K562 (cell line): ENCODE results near the gene RREB1. TPM values are rescaled to one million over a fixed set of nuclear protein-coding genes. Genes with fewer than 3 reads are reported as not detected.

Experiments
- CC2D1A ChIP-seq: fragments of 450-650 bp; IDR thresholded peaks from 2 replicates; pipeline ENCODE4 v1.6.1; 2017; ENCODE audit warnings: mild to moderate bottlenecking
- CTCF ChIP-seq, 3 experiments: IDR thresholded peaks in 2 of 3; conservative IDR thresholded peaks in 1 of 3; 2 replicates each; pipeline ENCODE4 v1.5.1; 2011 to 2012; ENCODE audit warnings: low read length in 3 of 3, mild to moderate bottlenecking in 3 of 3, control low read depth in 2 of 3, improper control_type of control experiment in 1 of 3, inconsistent platforms in 1 of 3, low read depth in 1 of 3, mixed read lengths in 1 of 3, moderate library complexity in 1 of 3; ENCODE audit not compliant: insufficient read depth in 2 of 3
- DEAF1 ChIP-seq: fragments of 450-650 bp; formaldehyde crosslinking; IDR thresholded peaks from 2 replicates; pipeline ENCODE4 v1.4.0; 2020; ENCODE audit warnings: mild to moderate bottlenecking, moderate library complexity
- ESRRA ChIP-seq: fragments of 450-650 bp; IDR thresholded peaks from 2 replicates; pipeline ENCODE4 v1.6.1; 2014; ENCODE audit warnings: low read depth, mild to moderate bottlenecking, moderate library complexity, borderline replicate concordance
- HDAC2 ChIP-seq: fragments of 450-650 bp; IDR thresholded peaks from 2 replicates; pipeline ENCODE4 v1.6.1; 2016; ENCODE audit warnings: mild to moderate bottlenecking
- ILF3 ChIP-seq: fragments of 450-650 bp; IDR thresholded peaks from 2 replicates; pipeline ENCODE4 v1.6.1; 2018; ENCODE audit warnings: antibody characterized with exemption, mild to moderate bottlenecking, moderate library complexity, borderline replicate concordance
- KDM4B ChIP-seq, 2 experiments: fragments of 450-650 bp in 1 of 2; sonication (generic) in 1 of 2; IDR thresholded peaks; 2 replicates each; pipeline ENCODE4 v1.6.1; 2016 to 2017; ENCODE audit warnings: borderline replicate concordance in 2 of 2, antibody characterized with exemption in 1 of 2, low read depth in 1 of 2, mild to moderate bottlenecking in 1 of 2
- MTA2 ChIP-seq: fragments of 450-650 bp; IDR thresholded peaks from 2 replicates; pipeline ENCODE4 v1.6.1; 2016; ENCODE audit warnings: low read depth
- RBFOX2 ChIP-seq: fragments of 200-400 bp; formaldehyde crosslinking; IDR thresholded peaks from 2 replicates; pipeline ENCODE4 v1.6.1; 2017; ENCODE audit warnings: low read depth, mild to moderate bottlenecking, low read length, moderate library complexity
- RCOR1 ChIP-seq, 2 experiments: IDR thresholded peaks; 2 replicates each; pipeline ENCODE4 v1.6.1; 2012; ENCODE audit warnings: low read depth in 2 of 2, low read length in 2 of 2, borderline replicate concordance in 1 of 2, improper control_type of control experiment in 1 of 2
- TAL1 ChIP-seq: fragments of 450-650 bp; IDR thresholded peaks from 2 replicates; pipeline ENCODE4 v1.6.1; 2016; ENCODE audit warnings: mild to moderate bottlenecking
- TEAD4 ChIP-seq, 2 experiments: sonication (generic) in 1 of 2; formaldehyde crosslinking in 1 of 2; IDR thresholded peaks; 2 replicates each; pipeline versions ENCODE4 v1.6.1 to v1.8.0; 2012 to 2022; ENCODE audit warnings: borderline replicate concordance in 1 of 2, inconsistent platforms in 1 of 2, low read length in 1 of 2, mild to moderate bottlenecking in 1 of 2, missing genetic modification reagents in 1 of 2
- ZNF511 ChIP-seq: sonication (generic); formaldehyde crosslinking; IDR thresholded peaks from 2 replicates; pipeline ENCODE4 v1.8.0; 2022; ENCODE audit warnings: mild to moderate bottlenecking, missing genetic modification reagents
- ZNF644 ChIP-seq: fragments of 200-800 bp; sonication (Bioruptor generic); IDR thresholded peaks from 2 replicates; pipeline ENCODE4 v1.6.1; 2016; ENCODE audit warnings: low read depth, missing genetic modification characterization, missing compliant biosample characterization
- ZNF76 ChIP-seq: fragments of 250-450 bp; sonication (Bioruptor Pico); IDR thresholded peaks from 2 replicates; pipeline ENCODE4 v1.4.0; 2020; ENCODE audit warnings: mild to moderate bottlenecking, moderate library complexity, borderline replicate concordance
- polyA plus RNA-seq, 8 experiments: library from polyadenylated mRNA; depleted of rRNA in 4 of 8; stranded (reverse) in 5 of 8; unstranded in 3 of 8; fragments of >200 nt; fragmentation: Nextera tagmentation in 2 of 8; fragmentation: Illumina TruSeq in 1 of 8; extraction: Ambion mirVana in 2 of 8; extraction: Trizol in 1 of 8; gene quantifications; 2 replicates each; pipeline versions ENCODE4 v1.2.1 to v1.2.3, GENCODE V29; 2011 to 2014; ENCODE audit warnings: inconsistent platforms in 1 of 8, missing spikeins in 1 of 8
- total RNA-seq, 7 experiments: library from RNA; depleted of rRNA in 6 of 7; stranded (reverse); fragments of >200 nt in 6 of 7; fragmentation: Illumina TruSeq in 2 of 7; extraction: Trizol in 2 of 7; gene quantifications; 2 replicates each; pipeline versions ENCODE4 v1.2.1 to v1.2.3, GENCODE V29; 2011 to 2021; ENCODE audit warnings: low replicate concordance in 1 of 7

The RREB1 gene
- total and polyA plus RNA-seq, 9 of the 15 experiments (the other 6 are each of a cell fraction or from before 2014, with no cell fraction given) = 3.3 to 64.2 (median 19.3) TPM

- TF ChIP-seq CTCF (IDR thresholded peaks at IDR 0.05 in 2 of 3, conservative IDR thresholded peaks at IDR 0.05 in 1 of 3; ENCODE audit: insufficient read depth in 2 of 3, low read depth in 1 of 3, low read length in 3 of 3) = peak; percentile 91 to 94 (median 93)
- TF ChIP-seq ESRRA = 0 out of 2 replicates have a peak, but pooled peaks have one; percentile 18
- TF ChIP-seq MTA2 = no peak
- TF ChIP-seq ZNF644 = no peak
- TF ChIP-seq DEAF1 = peak; percentile 81
- TF ChIP-seq TEAD4 (IDR thresholded peaks at IDR 0.05; ENCODE audit: low read length) = no peak
- no peak for TF ChIP-seq TEAD4 (CRISPR knock-in tag; IDR thresholded peaks at IDR 0.05; ENCODE audit: borderline replicate concordance)
- peak in 1 of 2 experiments; percentile 28; a peak in 1 of 4 replicates for TF ChIP-seq RCOR1 (IDR thresholded peaks at IDR 0.05; ENCODE audit: borderline replicate concordance in 1 of 2, low read depth in 2 of 2, low read length in 2 of 2)
- 0 out of 2 replicates have a peak, but pooled peaks have one; percentile 45 for TF ChIP-seq ILF3
- TF ChIP-seq KDM4B (IDR thresholded peaks at IDR 0.05; ENCODE audit: borderline replicate concordance in 2 of 2, low read depth in 1 of 2) = no peak
- TF ChIP-seq HDAC2 = 0 out of 2 replicates have a peak, but pooled peaks have one; percentile 39
- TF ChIP-seq CC2D1A = peak; percentile 74; the same call in 1 of the 2 replicates
- no peak for TF ChIP-seq RBFOX2
- no peak for TF ChIP-seq TAL1
- TF ChIP-seq ZNF76 (CRISPR knock-in tag) = no peak
- no peak for TF ChIP-seq ZNF511
Observed at GRCh38 chr6:7243179-7243981, 135.6 kb downstream of the RREB1 start (continued).
